ENCODE data around the gene KIF26B.

The KIF26B gene

GRCh38 chr1:245211761-245212160 lies 57.0 kb downstream of the KIF26B start:
- in situ Hi-C loops (cut with HindIII; ENCODE audit: low pct_ligation_motif_present, low sequenced_read_pairs) = no loop called here
- H3K27ac ChIP-seq = no peak overlapping the region
- H3K4me3 ChIP-seq (ENCODE audit: low read depth, low read length) = no peak overlapping the region
- no peak for DNase-seq
- no peak for TF ChIP-seq CTCF (IDR thresholded peaks at IDR 0.05; ENCODE audit: low read depth, low read length, missing control alignments)
- H3K36me3 ChIP-seq (replicated peaks) = no peaks in the 10 kb centered on the region
- no peaks in the 10 kb centered on the region for H3K27me3 ChIP-seq (replicated peaks)

GRCh38 chr1:245212221-245212710 lies 57.5 kb downstream of the KIF26B start:
- no peak for TF ChIP-seq CTCF (IDR thresholded peaks at IDR 0.05; ENCODE audit: low read depth, low read length, missing control alignments)
- Histone ChIP-seq H3K36me3 (replicated peaks) (no peaks in the 10 kb centered on the region), H3K27me3 (replicated peaks) (no peaks in the 10 kb centered on the region), H3K27ac (no peak overlapping the region), H3K4me3 (ENCODE audit: low read depth, low read length) (no peak overlapping the region)
- in situ Hi-C loops (cut with HindIII; ENCODE audit: low pct_ligation_motif_present, low sequenced_read_pairs) = no loop called here
- DNase-seq = no peak

GRCh38 chr1:245213066-245213831 lies 58.5 kb downstream of the KIF26B start:
- no peak overlapping the region for H3K4me3 ChIP-seq (ENCODE audit: low read depth, low read length)
- no peak overlapping the region for H3K27ac ChIP-seq
- no peak for DNase-seq
- no peaks in the 10 kb centered on the region for H3K27me3 ChIP-seq (replicated peaks)
- TF ChIP-seq CTCF (IDR thresholded peaks at IDR 0.05; ENCODE audit: low read depth, low read length, missing control alignments) = no peak
- in situ Hi-C loops (cut with HindIII; ENCODE audit: low pct_ligation_motif_present, low sequenced_read_pairs) = no loop called here
- H3K36me3 ChIP-seq (replicated peaks) = no peaks in the 10 kb centered on the region

- in situ Hi-C loops (cut with HindIII; ENCODE audit: low pct_ligation_motif_present, low sequenced_read_pairs) = no loop called here
- no peak for DNase-seq
- H3K27ac ChIP-seq = no peak overlapping the region
- TF ChIP-seq CTCF (IDR thresholded peaks at IDR 0.05; ENCODE audit: low read depth, low read length, missing control alignments) = no peak
- H3K27me3 ChIP-seq (replicated peaks) = no peaks in the 10 kb centered on the region
- H3K36me3 ChIP-seq (replicated peaks) = no peaks in the 10 kb centered on the region
- no peak overlapping the region for H3K4me3 ChIP-seq (ENCODE audit: low read depth, low read length)
Observed at GRCh38 chr1:245215071-245215470, 60.3 kb downstream of the KIF26B start.

- in situ Hi-C loops (cut with HindIII; ENCODE audit: low pct_ligation_motif_present, low sequenced_read_pairs) = no loop called here
- TF ChIP-seq CTCF (IDR thresholded peaks at IDR 0.05; ENCODE audit: low read depth, low read length, missing control alignments) = no peak
- Histone ChIP-seq H3K27ac (no peak overlapping the region), H3K4me3 (ENCODE audit: low read depth, low read length) (no peak overlapping the region), H3K36me3 (replicated peaks) (no peaks in the 10 kb centered on the region), H3K27me3 (replicated peaks) (no peaks in the 10 kb centered on the region)
- no peak for DNase-seq
Observed at GRCh38 chr1:245216366-245217115, 61.8 kb downstream of the KIF26B start.

All from brain microvascular endothelial cell (primary cell).